Neutrophil (primary cell): ENCODE data around the gene MYBPC3.

Experiments used
- H3K27ac ChIP-seq: fragments of 200-600 bp; sonication (generic); 2 replicates; pipeline ENCODE4 v1.5.1; 2016; ENCODE audit warnings: mild to moderate bottlenecking, moderate library complexity
- H3K27me3 ChIP-seq: fragments of 200-600 bp; sonication (generic); 2 replicates; pipeline ENCODE4 v1.6.0; 2016; ENCODE audit warnings: mild to moderate bottlenecking
- H3K36me3 ChIP-seq: fragments of 200-600 bp; sonication (generic); 2 replicates; pipeline ENCODE4 v1.5.1; 2017
- H3K4me1 ChIP-seq, 2 experiments: fragments of 200-600 bp in 1 of 2; sonication (generic) in 1 of 2; 1 replicate in 1 of 2; 2 replicates in 1 of 2; pipeline versions ENCODE4 v1.5.1 to v1.6.1; 2013 to 2016; ENCODE audit warnings: low read depth in 1 of 2, low read length in 1 of 2, mild to moderate bottlenecking in 1 of 2, moderate library complexity in 1 of 2; ENCODE audit not compliant: control insufficient read depth in 1 of 2, insufficient read depth in 1 of 2
- H3K4me3 ChIP-seq, 2 experiments: fragments of 200-600 bp in 1 of 2; sonication (generic) in 1 of 2; 1 replicate in 1 of 2; 2 replicates in 1 of 2; pipeline ENCODE4 v1.5.1; 2013 to 2016; ENCODE audit warnings: low read depth in 1 of 2, low read length in 1 of 2, mild to moderate bottlenecking in 1 of 2, moderate library complexity in 1 of 2
- H3K9me3 ChIP-seq: fragments of 200-600 bp; sonication (generic); 2 replicates; pipeline ENCODE4 v1.5.1; 2016
- CTCF ChIP-seq: fragments of 200-600 bp; sonication (generic); IDR thresholded peaks from 2 replicates; pipeline ENCODE4 v1.5.1; 2016; ENCODE audit warnings: antibody characterized with exemption

Gene MYBPC3

GRCh38 chr11:47285969-47286770 is 66.3 kb downstream of the MYBPC3 start:
- H3K36me3 ChIP-seq, result peaks cover 99% of the 10 kb centered on the region
- no peak overlapping the region for H3K27ac ChIP-seq
- H3K27me3 ChIP-seq, result no peaks in the 10 kb centered on the region
- H3K4me3 ChIP-seq, result no peak overlapping the region
- H3K4me1 ChIP-seq, result no peaks in the 10 kb centered on the region
- TF ChIP-seq CTCF, result no peak
- no peaks in the 10 kb centered on the region for H3K9me3 ChIP-seq

GRCh38 chr11:47284151-47284550 is 68.4 kb downstream of the MYBPC3 start:
- no peak overlapping the region for H3K27ac ChIP-seq
- no peaks in the 10 kb centered on the region for H3K9me3 ChIP-seq
- no peak overlapping the region for H3K4me3 ChIP-seq
- no peak for TF ChIP-seq CTCF
- no peaks in the 10 kb centered on the region for H3K4me1 ChIP-seq
- peaks cover 98% of the 10 kb centered on the region for H3K36me3 ChIP-seq
- no peaks in the 10 kb centered on the region for H3K27me3 ChIP-seq

- Histone ChIP-seq H3K27me3 (no peaks in the 10 kb centered on the region), H3K4me1 (no peaks in the 10 kb centered on the region), H3K27ac (no peak overlapping the region), H3K36me3 (peaks cover 99% of the 10 kb centered on the region), H3K9me3 (no peaks in the 10 kb centered on the region), H3K4me3 (no peak overlapping the region)
- no peak for TF ChIP-seq CTCF
These were observed 70.0 kb downstream of the MYBPC3 start for GRCh38 chr11:47282462-47282861.
